K562 (cell line): ENCODE data around the gene YTHDC1.

Experiments used
- ARNT ChIP-seq, 2 experiments: fragments of 450-650 bp; IDR thresholded peaks; 2 replicates each; pipeline ENCODE4 v1.6.1; 2016; ENCODE audit warnings: mild to moderate bottlenecking in 1 of 2
- CAMTA2 ChIP-seq: fragments of 250-450 bp; sonication (Bioruptor Pico); conservative IDR thresholded peaks from 2 replicates; pipeline ENCODE4 v1.5.1; 2022
- DIDO1 ChIP-seq: fragments of 450-650 bp; IDR thresholded peaks from 2 replicates; pipeline ENCODE4 v1.6.1; 2016; ENCODE audit warnings: low read depth, missing biosample characterization, missing genetic modification characterization
- ILK ChIP-seq: fragments of 450-650 bp; IDR thresholded peaks from 2 replicates; pipeline ENCODE4 v1.6.1; 2016; ENCODE audit warnings: missing genetic modification characterization, low read depth, mild to moderate bottlenecking, missing compliant biosample characterization, moderate library complexity, borderline replicate concordance
- JUN ChIP-seq, 2 experiments: sonication (generic) in 1 of 2; formaldehyde crosslinking in 1 of 2; IDR thresholded peaks; 2 replicates each; pipeline versions ENCODE4 v1.6.1 to v1.8.0; 2012 to 2022; ENCODE audit warnings: borderline replicate concordance in 2 of 2, mild to moderate bottlenecking in 2 of 2, improper control_type of control experiment in 1 of 2, low read depth in 1 of 2, low read length in 1 of 2, missing genetic modification reagents in 1 of 2
- JUND ChIP-seq, 2 experiments: IDR thresholded peaks; 2 replicates in 1 of 2; 3 replicates in 1 of 2; pipeline ENCODE4 v1.6.1; 2011; ENCODE audit warnings: borderline replicate concordance in 2 of 2, low read depth in 2 of 2, low read length in 2 of 2, improper control_type of control experiment in 1 of 2, missing biosample characterization in 1 of 2, missing genetic modification characterization in 1 of 2, missing genetic modification reagents in 1 of 2
- KLF10 ChIP-seq: fragments of 250-450 bp; sonication (Bioruptor Pico); IDR thresholded peaks from 2 replicates; pipeline ENCODE4 v1.6.1; 2021; ENCODE audit warnings: matching md5 sums
- MXI1 ChIP-seq: IDR thresholded peaks from 2 replicates; pipeline ENCODE4 v1.6.1; 2011; ENCODE audit warnings: low read depth, mild to moderate bottlenecking, improper control_type of control experiment, low read length
- NR2C1 ChIP-seq, 2 experiments: fragments of 450-650 bp; IDR thresholded peaks; 2 replicates each; pipeline ENCODE4 v1.6.1; 2017; ENCODE audit warnings: mild to moderate bottlenecking in 2 of 2, antibody characterized with exemption in 1 of 2, inconsistent platforms in 1 of 2, missing compliant biosample characterization in 1 of 2, missing genetic modification characterization in 1 of 2
- POLR2A ChIP-seq: fragments of 450-650 bp; conservative IDR thresholded peaks from 2 replicates; pipeline ENCODE4 v1.6.1; 2016
- POLR2AphosphoS5 ChIP-seq: IDR thresholded peaks from 2 replicates; pipeline ENCODE4 v1.6.1; 2011; ENCODE audit warnings: mild to moderate bottlenecking, low read depth, low read length, moderate library complexity; ENCODE audit not compliant: control insufficient read depth, insufficient read depth
- THRAP3 ChIP-seq: fragments of 450-650 bp; IDR thresholded peaks from 2 replicates; pipeline ENCODE4 v1.6.1; 2016; ENCODE audit warnings: mild to moderate bottlenecking, inconsistent platforms, borderline replicate concordance
- ZNF76 ChIP-seq: fragments of 250-450 bp; sonication (Bioruptor Pico); IDR thresholded peaks from 2 replicates; pipeline ENCODE4 v1.4.0; 2020; ENCODE audit warnings: mild to moderate bottlenecking, moderate library complexity, borderline replicate concordance
- TF ChIP-seq, protein P1 (sequence below), 3 experiments: IDR thresholded peaks in 2 of 3; conservative IDR thresholded peaks in 1 of 3; 2 replicates each; pipeline ENCODE4 v1.5.1; 2011 to 2012; ENCODE audit warnings: low read length in 3 of 3, mild to moderate bottlenecking in 3 of 3, control low read depth in 2 of 3, improper control_type of control experiment in 1 of 3, inconsistent platforms in 1 of 3, low read depth in 1 of 3, mixed read lengths in 1 of 3, moderate library complexity in 1 of 3; ENCODE audit not compliant: insufficient read depth in 2 of 3

DNA sequence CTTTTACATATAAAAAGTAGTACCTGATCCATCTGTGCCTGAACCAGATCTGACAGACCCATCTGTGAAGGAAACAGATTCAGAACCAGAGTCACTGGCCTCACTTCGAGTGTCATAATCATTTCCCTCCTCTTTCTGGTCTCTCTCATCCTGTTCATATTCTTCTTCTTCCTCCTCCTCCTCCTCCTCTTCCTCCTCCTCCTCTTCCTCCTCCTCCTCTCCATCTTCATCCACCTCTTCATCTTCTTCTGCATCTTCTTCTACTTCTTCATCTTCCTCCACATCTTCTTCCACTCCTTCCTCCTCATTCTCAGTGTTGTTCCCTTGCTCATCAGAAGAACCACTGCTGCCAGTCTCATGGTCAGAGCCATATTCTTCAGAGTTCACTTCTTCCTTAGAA lies 12.9 kb downstream of the YTHDC1 start:
- TF ChIP-seq, protein P1, sequence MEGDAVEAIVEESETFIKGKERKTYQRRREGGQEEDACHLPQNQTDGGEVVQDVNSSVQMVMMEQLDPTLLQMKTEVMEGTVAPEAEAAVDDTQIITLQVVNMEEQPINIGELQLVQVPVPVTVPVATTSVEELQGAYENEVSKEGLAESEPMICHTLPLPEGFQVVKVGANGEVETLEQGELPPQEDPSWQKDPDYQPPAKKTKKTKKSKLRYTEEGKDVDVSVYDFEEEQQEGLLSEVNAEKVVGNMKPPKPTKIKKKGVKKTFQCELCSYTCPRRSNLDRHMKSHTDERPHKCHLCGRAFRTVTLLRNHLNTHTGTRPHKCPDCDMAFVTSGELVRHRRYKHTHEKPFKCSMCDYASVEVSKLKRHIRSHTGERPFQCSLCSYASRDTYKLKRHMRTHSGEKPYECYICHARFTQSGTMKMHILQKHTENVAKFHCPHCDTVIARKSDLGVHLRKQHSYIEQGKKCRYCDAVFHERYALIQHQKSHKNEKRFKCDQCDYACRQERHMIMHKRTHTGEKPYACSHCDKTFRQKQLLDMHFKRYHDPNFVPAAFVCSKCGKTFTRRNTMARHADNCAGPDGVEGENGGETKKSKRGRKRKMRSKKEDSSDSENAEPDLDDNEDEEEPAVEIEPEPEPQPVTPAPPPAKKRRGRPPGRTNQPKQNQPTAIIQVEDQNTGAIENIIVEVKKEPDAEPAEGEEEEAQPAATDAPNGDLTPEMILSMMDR (IDR thresholded peaks at IDR 0.05 in 2 of 3, conservative IDR thresholded peaks at IDR 0.05 in 1 of 3; ENCODE audit: insufficient read depth in 2 of 3, low read depth in 1 of 3, low read length in 3 of 3), result no peak
- TF ChIP-seq NR2C1 (IDR thresholded peaks at IDR 0.05) (no peak), NR2C1 (tag; IDR thresholded peaks at IDR 0.05) (no peak), ZNF76 (CRISPR knock-in tag) (no peak), POLR2A (no peak), KLF10 (no peak), CAMTA2 (CRISPR knock-in tag) (no peak), DIDO1 (tag) (no peak), JUN (IDR thresholded peaks at IDR 0.05; ENCODE audit: borderline replicate concordance, low read depth, low read length) (no peak), JUN (CRISPR knock-in tag; IDR thresholded peaks at IDR 0.05; ENCODE audit: borderline replicate concordance) (no peak), ARNT (IDR thresholded peaks at IDR 0.05) (no peak), ILK (no peak), MXI1 (no peak), JUND (IDR thresholded peaks at IDR 0.05; ENCODE audit: borderline replicate concordance, low read depth, low read length) (no peak), JUND (tag; IDR thresholded peaks at IDR 0.05; ENCODE audit: borderline replicate concordance, low read depth, low read length) (no peak), POLR2AphosphoS5 (no peak), THRAP3 (no peak)
